NCI-H146 (cell line): Measurements from ENCODE around the gene SMG6.
"Not testable (repeated sequence)": the region's sequence is repeated elsewhere in the genome, so short reads cannot be mapped to it uniquely, and the experiment has no call there.

Experiments used
- DNase-seq: peaks from one replicate; lab custom pipeline; 2025; lab: John Stamatoyannopoulos, UW

The SMG6 gene

DNA sequence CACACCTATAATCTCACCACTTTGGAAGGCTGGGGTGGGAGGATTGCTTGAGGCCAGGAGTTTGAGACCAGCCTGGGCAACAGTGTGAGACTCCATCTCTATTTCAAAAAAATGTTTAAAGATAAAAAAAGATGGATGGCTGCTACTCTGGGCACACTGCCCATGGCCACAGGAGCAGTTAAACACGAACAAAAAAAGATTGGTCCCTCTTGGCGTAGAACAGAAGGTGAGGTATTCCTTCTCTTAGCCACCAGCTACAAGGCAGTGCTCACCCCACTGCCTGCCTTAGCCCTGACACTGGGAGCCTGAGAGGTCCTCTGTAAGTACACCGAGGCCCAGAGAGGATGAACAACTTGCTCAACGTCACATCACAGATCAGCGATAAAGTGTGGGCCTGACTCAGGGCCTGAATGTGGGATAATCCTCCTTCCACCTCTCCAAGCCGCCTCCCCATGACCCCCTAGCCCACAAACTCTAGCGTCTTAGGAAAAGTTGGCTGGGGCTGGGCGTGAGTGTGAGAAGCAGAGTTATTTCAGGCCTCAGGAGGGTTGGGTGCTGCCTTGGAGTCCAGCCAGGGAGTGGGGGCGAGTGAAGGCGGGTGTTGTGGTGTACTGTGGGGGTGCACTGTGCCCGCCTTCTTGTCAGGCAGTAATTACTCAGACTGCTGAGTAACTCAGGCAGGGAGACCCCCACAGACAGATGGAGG is 275.9 kb downstream of the SMG6 start:
- no peak for DNase-seq

DNA sequence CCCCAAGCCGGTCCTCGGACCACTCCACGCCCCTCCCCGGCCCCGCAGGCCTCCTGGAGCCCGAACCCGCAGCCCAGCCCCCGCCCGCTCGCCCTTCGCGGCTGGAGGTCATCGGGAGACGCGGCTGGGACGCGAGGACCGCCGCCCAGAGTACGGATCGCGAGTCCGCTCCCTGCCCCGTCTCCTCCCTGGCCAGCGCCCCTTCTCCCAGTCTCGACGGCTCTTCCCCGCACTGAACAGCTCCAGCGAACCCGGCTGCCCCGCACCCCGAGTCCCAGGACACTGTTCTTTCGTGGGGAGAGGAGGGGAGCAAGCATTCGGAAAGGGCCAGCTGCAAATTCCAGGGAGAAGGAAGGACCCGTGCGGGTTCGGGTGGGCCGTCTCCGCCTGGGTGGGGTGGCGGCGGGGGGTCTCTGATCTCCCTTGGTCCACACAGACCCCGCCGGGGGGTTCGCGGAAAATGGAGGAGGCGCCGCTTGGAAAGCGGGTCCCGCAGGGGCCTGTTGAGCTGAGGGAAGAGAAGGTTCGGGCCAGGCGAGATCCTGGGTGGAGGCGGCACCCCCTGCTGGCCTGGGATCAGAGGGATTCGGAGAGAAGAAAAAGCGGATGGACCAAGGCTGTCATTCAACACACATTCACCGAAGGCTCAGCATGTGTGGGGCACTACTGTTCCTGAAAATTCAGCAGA is 277.8 kb downstream of the SMG6 start:
- peak; percentile 66 for DNase-seq

DNA sequence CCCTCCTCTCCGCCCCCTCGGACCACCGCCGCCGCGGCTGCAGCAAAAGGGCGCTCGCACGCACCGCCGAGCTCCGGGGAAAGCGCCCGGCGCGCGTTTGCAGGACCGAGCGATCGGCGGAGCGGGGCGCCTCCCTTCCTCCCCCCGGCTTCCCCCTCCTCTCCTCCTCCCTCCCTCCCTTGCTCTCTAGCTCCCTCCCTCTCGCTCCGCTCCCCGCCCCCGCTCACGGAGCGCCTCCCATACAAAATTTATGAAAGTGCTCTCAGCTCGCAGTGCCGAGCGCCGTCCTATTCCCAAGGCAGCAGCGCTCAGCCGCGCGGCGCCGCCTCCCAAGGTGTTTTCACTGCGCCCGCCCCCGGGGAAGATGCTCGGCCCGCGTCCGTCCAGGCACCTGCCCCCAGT is 278.4 kb downstream of the SMG6 start, which contains the start of gene RTN4RL1:
Gene RTN4RL1, minus strand, starts transcription at position 115 of the 402 bp plus-strand sequence. CDS start 469 bp downstream, outside the sequence.
- DNase-seq = peak; percentile 76

DNA sequence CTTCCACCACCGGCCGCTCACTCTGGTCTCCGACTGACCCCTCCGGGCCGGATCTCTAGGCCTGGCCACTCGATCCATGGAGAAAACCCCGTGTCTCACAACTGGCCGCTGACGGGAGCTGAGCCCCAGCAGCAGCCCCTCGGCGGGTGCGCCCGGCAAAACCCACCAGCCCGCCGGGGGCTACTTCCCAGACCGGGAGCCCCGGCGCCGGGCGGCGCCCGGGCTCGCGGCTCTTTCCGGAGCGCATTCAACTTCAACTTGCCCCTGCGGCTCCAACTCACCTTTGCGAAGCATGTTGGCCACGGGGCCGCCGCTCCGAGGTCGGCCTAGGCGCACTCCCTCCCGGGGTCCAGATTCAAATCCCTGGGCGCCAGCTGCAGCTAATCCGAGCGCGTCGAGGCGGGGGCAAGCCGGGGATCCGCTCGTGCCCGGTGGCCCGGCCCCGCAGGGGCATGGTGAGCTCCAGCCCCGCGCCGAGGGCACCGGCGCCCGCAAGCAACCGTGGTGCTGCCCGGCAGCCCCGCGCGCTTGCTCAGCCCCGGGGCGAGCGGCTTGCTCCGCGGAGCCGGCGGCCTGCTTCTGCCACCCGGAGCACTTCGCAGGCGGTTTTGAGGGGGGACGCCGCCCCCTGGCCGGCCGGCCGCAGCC is 278.9 kb downstream of the SMG6 start:
- no peak for DNase-seq

DNA sequence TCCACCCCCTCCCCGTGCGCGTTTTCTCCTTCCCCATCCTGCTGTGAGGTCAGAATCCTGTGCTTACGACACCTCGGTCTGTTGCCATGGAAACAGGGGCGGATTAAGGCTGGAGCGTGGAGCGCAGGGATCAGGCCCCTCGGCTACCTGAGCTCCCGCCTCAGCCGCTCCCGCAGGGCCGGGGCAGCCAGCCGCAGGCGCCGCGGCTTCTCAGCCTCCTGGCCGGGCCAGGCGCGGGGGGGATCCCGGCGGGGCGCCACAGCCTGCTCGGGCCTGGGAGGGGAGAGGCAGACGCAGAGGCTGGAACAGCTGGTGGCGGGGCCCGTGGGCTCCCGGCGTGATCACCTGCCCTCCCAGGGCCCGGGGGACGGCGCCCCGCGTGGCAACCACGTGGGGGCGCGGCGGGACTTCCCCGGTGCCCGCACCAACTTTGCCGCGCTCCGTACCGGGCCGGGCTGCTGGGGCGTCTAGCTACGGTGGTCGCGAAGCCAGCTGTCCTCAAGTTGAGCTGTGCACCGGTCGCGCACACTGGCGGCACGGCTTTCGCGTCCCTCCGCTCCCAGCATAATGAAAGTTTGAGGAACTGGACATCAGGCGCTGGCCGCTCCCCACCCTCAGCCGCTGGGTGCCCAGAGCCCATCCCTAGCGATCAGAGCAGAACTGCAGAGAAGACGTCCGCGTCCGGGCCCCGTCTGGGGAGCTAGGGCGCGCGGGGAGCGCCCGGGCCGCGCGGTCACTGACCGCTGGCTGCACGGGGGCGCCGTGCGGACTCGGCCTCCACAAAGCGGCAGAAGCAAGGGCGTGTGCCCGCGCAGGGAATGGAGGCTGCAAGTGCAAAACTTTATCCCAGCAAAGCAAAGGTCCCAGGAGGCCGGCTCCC is 279.7 kb downstream of the SMG6 start:
- peak; percentile 90 for DNase-seq

DNA sequence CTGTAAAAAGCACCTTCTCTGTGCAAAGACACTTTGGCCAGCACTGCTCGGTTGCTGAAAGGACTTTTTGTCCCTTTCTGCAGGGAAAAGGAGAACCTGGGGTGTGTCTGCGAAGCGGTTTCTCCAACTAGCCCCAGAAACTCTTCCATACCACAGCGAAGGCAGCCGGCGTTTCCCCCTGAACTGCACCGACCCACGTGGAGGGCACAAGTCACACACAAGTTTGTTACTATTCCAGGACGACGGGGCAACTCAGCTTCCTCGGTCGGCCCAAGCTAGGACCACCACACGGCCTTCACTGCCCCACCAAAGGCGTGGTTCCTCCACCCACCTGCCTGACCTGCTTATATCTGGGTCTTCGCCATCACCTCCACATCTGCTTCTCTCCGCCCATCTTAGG is 280.3 kb downstream of the SMG6 start:
- DNase-seq = no peak

DNA sequence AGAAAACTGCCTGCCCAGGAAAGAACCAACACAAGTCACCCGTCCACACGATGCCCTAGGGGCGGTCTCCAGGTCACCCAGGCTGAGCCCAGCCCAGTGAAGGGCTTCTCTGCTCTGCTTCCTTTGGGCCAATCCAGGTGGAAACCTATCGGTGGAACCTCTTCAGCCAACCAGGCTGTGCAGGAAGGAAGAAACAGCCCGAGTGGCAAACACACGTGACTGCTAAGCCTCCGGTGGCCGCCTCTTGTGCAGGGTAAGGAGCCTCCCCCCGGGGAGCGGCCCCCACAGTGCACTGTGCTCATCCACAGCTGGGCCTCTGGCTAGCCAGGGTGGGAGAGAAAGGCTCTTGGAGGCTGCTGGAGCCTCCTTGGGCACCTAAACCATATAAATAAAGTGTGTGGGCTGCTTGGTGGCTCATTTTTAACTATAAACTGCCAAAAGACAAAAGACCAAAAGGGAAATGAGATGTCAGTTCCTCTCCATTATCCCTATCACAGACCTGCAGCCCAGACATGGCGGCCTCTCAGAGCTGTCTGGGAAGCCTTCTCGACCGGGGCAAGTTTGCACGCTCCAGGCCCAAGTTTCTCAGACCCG is 280.8 kb downstream of the SMG6 start:
- no peak for DNase-seq

DNA sequence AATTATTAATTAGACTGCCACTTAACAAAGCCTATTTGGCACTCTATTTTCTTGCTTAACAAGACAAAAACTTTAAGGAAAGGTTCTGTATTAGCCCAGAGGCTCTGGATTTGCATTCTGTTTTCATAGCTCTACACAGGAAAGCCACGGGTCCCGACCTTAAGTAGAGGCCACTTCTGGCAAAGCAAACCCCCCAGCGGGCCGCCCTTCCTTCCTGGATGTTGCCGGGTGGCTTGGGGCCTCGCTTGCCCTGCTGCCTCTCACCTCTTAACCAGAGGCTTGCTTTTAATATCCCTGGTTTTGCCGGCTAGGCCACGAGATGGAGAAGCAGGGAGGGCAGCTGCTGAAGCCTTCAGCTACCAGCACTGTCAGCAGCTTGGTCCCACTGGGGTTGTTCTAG is 282.9 kb downstream of the SMG6 start:
- DNase-seq = no peak

DNA sequence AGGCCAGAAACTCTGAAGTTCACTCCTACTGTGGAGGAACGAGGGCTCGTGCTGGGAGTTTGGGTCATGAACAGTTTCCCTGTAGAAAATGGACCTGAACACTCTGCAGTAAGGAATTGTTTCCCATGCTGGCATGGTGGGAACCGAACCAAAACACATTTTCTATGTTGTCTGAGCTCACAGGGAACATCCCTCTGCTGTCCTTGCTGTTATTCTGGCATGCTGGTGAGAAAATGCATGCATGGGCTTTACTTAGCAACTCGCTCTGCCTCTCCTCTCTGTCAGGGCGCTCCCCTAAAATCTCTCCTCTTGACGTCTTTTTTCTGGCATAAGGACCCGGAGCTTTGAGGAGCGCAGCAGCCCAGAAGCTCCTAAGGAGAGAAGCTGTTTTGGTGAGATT is 283.9 kb downstream of the SMG6 start:
- no peak for DNase-seq

DNA sequence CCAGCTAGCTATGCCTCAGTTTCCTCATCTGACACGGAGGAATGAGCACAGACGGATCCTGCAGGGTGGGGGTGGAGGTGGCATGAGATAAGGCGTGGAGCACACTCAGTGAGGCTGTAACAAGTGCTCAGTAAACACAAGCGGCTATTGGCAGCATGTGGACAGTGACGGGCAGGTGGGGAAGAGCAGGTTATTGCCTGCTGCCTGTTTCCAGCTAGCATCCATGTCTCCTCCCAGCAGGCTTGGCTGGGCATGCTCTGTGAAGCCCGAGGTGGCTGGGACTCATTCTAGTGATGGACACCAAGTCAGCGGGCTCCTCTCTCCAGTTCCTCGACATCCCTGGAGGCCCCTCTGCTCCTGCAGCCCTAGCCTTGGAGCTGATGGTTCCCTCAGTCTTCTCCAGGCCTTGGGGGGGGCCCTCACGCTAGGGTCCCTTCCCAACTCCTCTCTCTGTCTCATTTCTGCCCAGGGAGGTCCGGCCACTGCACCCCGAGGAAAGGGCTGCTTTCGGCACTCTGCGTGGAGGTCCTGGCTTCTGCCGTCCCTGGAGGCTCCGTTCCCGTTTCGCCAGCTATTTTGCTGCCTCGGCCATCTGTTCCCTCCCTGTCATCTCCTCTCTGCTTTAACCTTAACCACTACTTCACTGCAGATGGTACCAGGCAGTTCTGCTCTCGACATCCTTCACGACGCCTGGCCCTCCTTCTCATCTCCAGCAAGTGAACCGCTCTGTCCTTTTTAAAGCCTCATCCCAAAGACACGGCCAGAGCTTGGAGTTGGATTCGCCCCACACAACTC is 284.7 kb downstream of the SMG6 start:
- peak; percentile 72 for DNase-seq

DNA sequence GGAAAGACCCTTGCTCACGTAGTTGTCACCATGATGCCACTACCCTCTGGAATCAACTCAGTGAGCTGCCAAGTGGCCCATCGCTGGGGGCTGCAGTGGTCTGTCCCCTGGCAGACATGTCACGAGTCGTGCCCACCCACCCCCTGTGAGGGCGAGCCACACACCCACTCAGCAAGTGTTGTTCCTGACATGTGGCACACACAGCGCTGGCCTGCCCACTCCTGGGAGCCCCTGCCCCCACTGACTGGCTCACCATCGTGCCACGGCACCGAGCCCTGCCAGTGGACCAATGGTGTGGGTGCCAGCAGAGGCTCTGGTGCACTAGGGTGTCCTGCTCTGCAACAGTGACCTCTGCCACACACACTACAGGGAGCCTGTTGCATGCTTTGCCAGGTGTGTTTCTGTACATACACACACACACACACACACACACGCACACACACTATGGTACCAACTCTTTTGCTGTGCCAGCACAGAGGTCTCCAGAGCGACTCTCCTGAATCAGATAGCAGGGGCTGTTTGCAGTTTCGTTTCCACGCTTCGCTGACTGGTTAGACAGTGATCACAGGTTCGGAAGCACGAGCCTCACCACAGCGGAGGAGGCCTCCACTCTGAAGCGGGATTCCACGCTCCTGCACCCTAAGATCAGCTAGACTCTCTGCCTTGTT is 286.2 kb downstream of the SMG6 start:
- DNase-seq = no peak

DNA sequence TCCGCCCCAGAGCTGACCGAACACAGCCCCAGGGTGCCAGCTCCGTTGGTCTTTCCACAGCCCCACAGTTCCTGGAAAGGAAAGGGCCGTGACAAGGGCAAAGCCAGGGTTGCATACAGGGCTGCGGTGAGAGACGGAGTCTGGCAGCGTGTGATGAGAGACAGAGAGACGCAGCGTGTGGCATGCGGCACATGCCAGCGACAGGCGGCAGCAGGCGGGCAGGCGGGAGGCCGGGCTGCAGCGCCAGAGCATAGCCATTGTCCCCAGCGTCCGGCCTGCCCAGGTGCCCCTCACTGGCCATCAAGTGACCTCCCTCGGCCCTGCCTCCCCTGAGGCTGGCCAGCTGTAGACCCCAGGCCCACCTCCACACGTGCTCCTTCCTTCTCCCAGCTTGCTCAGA is 287.1 kb downstream of the SMG6 start:
- DNase-seq = no peak

DNA sequence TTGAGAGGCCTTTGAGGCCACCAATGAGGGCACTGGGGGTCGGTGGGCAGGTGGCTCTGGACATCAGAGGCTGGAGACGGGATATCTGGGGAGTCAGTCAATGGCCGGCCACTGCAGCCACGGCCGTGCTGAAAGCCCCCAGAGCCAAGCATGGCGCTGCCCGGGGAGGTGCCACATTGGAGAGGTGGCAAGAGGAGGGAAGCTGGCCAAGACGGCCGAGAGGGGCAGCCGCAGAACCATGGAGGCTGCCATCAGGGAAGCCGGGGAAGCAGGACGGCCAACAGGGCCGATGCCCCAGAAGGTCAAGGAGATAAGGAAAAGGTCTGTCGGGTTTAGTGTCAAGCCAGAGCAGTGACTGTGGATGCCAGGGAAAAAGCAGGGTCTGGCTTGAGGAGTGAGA is 288.3 kb downstream of the SMG6 start:
- DNase-seq = no peak

DNA sequence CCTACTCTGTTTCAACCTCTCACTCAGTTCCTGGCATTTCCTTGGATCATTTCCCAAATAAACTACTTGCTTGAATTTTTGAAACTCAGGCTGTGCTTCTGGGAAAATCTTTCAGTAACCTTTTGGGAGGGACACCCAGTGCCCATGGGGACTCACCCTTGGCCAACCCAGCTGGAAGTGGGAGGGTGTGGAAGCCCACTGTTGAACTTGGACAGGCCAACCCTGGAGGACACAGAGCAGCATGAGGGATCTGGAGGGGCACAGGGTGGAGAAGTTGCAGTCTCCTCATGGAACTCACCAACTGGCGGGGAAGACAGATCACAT is 289.6 kb downstream of the SMG6 start:
- no peak for DNase-seq

DNA sequence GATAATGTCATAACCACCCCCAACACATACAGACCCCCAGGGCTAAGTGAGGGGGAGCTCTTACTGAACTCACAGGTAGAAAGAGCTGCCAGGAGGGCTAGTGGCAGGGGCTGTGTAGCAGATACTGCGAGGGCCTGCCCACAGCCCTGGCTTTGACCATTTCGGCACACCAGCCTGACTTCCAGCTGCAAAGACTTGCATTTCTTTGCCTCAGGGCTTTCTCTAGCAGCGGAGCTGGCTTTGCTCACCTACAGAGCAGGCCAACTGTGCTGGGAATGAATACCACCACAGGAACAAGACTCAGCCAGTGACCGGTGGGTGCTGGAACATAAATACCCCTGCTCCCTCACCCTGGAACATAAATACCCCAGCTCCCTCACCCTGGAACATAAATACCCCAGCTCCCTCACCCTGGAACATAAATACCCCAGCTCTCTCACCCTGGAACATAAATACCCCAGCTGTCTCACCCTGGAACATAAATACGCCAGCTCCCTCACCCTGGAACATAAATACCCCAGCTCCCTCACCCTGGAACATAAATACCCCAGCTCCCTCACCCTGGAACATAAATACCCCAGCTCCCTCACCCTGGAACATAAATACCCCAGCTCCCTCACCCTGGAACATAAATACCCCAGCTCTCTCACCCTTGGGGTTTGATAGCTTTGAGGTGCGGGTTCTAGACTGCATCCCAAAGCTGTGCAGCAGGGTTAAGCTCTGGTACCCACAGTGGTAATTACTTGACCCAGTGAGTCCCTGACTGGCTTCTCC is 290.2 kb downstream of the SMG6 start:
- not testable (repeated sequence) for DNase-seq

DNA sequence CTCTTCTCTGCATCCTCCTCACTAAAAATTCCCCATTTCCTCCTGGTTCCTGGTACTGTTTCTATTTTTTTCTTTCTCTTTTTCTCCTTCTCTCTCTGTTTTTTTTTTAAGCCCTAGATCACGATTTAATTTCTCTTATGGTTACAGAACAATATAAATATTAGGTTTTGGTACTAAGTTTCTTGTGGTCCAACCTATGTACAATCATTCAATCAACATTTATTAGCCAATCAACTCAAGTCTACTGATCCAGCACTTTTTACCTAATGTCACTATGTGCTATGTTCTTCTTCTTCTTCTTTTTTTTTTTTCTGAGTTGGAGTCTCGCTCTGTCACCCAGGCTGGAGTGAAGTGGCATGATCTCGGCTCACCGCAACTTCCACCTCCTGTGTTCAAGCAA is 291.1 kb downstream of the SMG6 start:
- DNase-seq = no peak

DNA sequence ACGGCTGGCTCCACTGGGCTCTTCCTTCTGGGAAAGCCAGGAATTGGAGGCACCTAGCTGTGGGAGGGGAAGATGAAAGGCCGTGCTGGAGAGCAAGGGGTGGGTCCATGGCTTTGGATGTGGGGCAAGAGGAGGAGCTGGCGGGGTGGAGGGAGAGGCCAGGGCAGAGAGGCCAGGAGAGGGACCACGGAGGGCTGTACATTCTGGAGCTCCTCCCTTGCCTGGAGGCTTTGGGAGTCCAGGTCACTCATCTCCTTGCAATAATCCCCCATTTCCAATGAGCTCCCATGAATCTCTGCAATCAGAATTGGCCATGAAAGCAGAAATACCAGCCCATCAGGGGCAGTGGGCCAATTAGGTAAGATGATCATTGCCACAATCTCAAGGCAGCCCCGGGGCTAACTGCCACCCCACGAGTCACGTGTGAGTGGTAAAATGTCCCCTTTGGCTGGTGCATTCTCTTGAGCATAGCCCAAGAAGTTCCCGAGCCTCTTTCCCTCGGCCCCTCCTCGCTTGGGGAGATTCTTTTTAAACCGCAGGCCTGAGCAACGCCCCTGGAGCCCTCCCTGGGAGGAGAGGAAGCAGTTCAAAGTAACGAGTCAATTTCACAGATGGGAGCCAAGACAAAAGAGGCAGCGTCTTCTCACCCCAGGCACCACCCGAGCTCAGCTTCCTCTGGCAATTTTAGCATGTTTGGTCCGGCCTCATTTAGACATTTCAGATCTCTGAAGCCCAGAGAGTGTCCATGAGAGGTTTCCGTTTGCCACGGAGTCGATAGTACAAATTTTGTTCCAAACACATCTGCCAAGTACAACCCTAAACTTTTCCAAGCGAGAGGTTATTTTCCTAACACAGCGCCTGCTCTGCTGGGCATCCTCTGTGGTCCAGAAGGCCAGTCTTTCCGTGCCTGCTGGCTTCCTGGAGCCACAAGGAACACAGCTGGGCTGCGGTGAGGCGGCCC is 291.9 kb downstream of the SMG6 start:
- DNase-seq = no peak
